Smooth muscle cell (in vitro differentiated cells): ENCODE measurements around the gene RETREG1. TPM values are rescaled to one million over a fixed set of nuclear protein-coding genes. Genes with fewer than 3 reads are reported as not detected.
"Not testable (repeated sequence)": the region's sequence is repeated elsewhere in the genome, so short reads cannot be mapped to it uniquely, and the experiment has no call there.

Source experiments
- DNase-seq: peaks from one replicate; lab custom pipeline; 2025; ENCODE audit not compliant: unreplicated experiment; lab: John Stamatoyannopoulos, UW
- H2AFZ ChIP-seq: fragments of 200-600 bp; sonication (generic); 2 replicates; pipeline ENCODE4 v1.6.0; 2016; ENCODE audit warnings: antibody characterized with exemption, low read depth, mild to moderate bottlenecking
- H3F3A ChIP-seq: fragments of 200-600 bp; sonication (generic); 2 replicates; pipeline ENCODE4 v1.6.0; 2017; ENCODE audit warnings: antibody characterized with exemption, low read depth
- H3K27ac ChIP-seq: fragments of 200-600 bp; sonication (generic); 2 replicates; pipeline ENCODE4 v1.5.1; 2016; ENCODE audit warnings: low read depth, mild to moderate bottlenecking
- H3K27me3 ChIP-seq: fragments of 200-600 bp; sonication (generic); 2 replicates; pipeline ENCODE4 v1.6.1; 2016; ENCODE audit warnings: low read depth, mild to moderate bottlenecking
- H3K36me3 ChIP-seq: fragments of 200-600 bp; sonication (generic); 2 replicates; pipeline ENCODE4 v1.5.1; 2016; ENCODE audit warnings: low read depth
- H3K4me1 ChIP-seq: fragments of 200-600 bp; sonication (generic); 2 replicates; pipeline ENCODE4 v1.5.1; 2016; ENCODE audit warnings: low read depth
- H3K4me2 ChIP-seq: fragments of 200-600 bp; sonication (generic); 2 replicates; pipeline ENCODE4 v1.6.0; 2016; ENCODE audit warnings: mild to moderate bottlenecking
- H3K4me3 ChIP-seq: fragments of 200-600 bp; sonication (generic); 2 replicates; pipeline ENCODE4 v1.5.1; 2016; ENCODE audit warnings: mild to moderate bottlenecking
- H3K79me2 ChIP-seq: fragments of 200-600 bp; sonication (generic); 2 replicates; pipeline ENCODE4 v1.6.0; 2016; ENCODE audit warnings: low read depth, mild to moderate bottlenecking
- H3K9ac ChIP-seq: fragments of 200-600 bp; sonication (generic); 2 replicates; pipeline ENCODE4 v1.6.0; 2016; ENCODE audit warnings: low read depth
- H3K9me3 ChIP-seq: fragments of 200-600 bp; sonication (generic); replicated peaks from 2 replicates; pipeline ENCODE4 v1.5.1; 2016; ENCODE audit warnings: low read depth
- H4K20me1 ChIP-seq: fragments of 200-600 bp; sonication (generic); 2 replicates; pipeline ENCODE4 v1.6.0; 2016; ENCODE audit warnings: low read depth
- CTCF ChIP-seq: fragments of 200-600 bp; sonication (generic); IDR thresholded peaks from 2 replicates; pipeline ENCODE4 v1.5.1; 2017; ENCODE audit warnings: borderline replicate concordance, mild to moderate bottlenecking, antibody characterized with exemption; ENCODE audit not compliant: insufficient read depth, poor library complexity, severe bottlenecking
- WGBS: methylation state at CpG from one replicate; pipeline ENCODE4 v1.1.7; 2016; ENCODE audit warnings: low lambda C conversion rate; 5-methylcytosine and 5-hydroxymethylcytosine counted together
- polyA plus RNA-seq: library from polyadenylated mRNA; unstranded; fragments of >200 nt; fragmentation: Nextera tagmentation; extraction: Ambion mirVana; gene quantifications from 2 replicates; pipeline ENCODE4 v1.2.1, GENCODE V29; 2016
- total RNA-seq: library from RNA; depleted of rRNA; stranded (reverse); fragments of >200 nt; gene quantifications from 2 replicates; pipeline ENCODE4 v1.2.3, GENCODE V29; 2014

Gene RETREG1
- total and polyA plus RNA-seq, 2 experiments from 2014 or later: 0.19 to 4.4 TPM

GRCh38 chr5:16659536-16659935 lies 42.7 kb upstream of the RETREG1 start:
- Histone ChIP-seq H2AFZ (no peak overlapping the region), H3K4me2 (peak overlapping the region; percentile 65), H3K9me3 (no peaks in the 10 kb centered on the region), H3K9ac (no peak overlapping the region), H3K79me2 (no peaks in the 10 kb centered on the region), H3K4me3 (no peak overlapping the region), H3K27me3 (no peaks in the 10 kb centered on the region), H3K4me1 (no peaks in the 10 kb centered on the region), H3F3A (peaks cover 14% of the 10 kb centered on the region), H3K36me3 (no peaks in the 10 kb centered on the region), H4K20me1 (peaks cover 8% of the 10 kb centered on the region), H3K27ac (peak overlapping the region; percentile 79)
- no peak for DNase-seq
- WGBS: 14% methylated on average over 1 of the region's 1 CpG
- no peak for TF ChIP-seq CTCF

GRCh38 chr5:16656561-16657191 lies 39.9 kb upstream of the RETREG1 start:
- Histone ChIP-seq H3K27me3 (no peaks in the 10 kb centered on the region), H3K79me2 (no peaks in the 10 kb centered on the region), H3K4me3 (no peak overlapping the region), H3K27ac (no peak overlapping the region), H3K9ac (no peak overlapping the region), H3K36me3 (no peaks in the 10 kb centered on the region), H3K4me1 (no peaks in the 10 kb centered on the region), H3K4me2 (no peak overlapping the region), H3K9me3 (no peaks in the 10 kb centered on the region), H4K20me1 (no peaks in the 10 kb centered on the region), H3F3A (peaks cover 6% of the 10 kb centered on the region), H2AFZ (no peak overlapping the region)
- DNase-seq: no peak
- TF ChIP-seq CTCF: no peak
- 53% methylated on average over 2 of the region's 2 CpGs for WGBS

- no peak for TF ChIP-seq CTCF
- Histone ChIP-seq H3K9ac (no peak overlapping the region), H3K4me3 (no peak overlapping the region), H4K20me1 (no peaks in the 10 kb centered on the region), H3K27me3 (no peaks in the 10 kb centered on the region), H3K79me2 (no peaks in the 10 kb centered on the region), H3K36me3 (no peaks in the 10 kb centered on the region), H3K4me1 (no peaks in the 10 kb centered on the region), H3K9me3 (no peaks in the 10 kb centered on the region), H3K27ac (no peak overlapping the region), H3F3A (no peaks in the 10 kb centered on the region), H3K4me2 (no peak overlapping the region), H2AFZ (no peak overlapping the region)
- 72% methylated on average over 6 of the region's 6 CpGs for WGBS
- no peak for DNase-seq
Observed at GRCh38 chr5:16654647-16655334, 38.0 kb upstream of the RETREG1 start.

- not testable (repeated sequence) for H4K20me1 ChIP-seq, H3K27me3 ChIP-seq, H3K4me3 ChIP-seq, H3F3A ChIP-seq, H3K36me3 ChIP-seq, H2AFZ ChIP-seq, H3K4me1 ChIP-seq, DNase-seq, H3K79me2 ChIP-seq, H3K9me3 ChIP-seq, H3K27ac ChIP-seq, H3K4me2 ChIP-seq, H3K9ac ChIP-seq
- 93% methylated on average over 8 of the region's 8 CpGs for WGBS
Observed at GRCh38 chr5:16648739-16649138, 31.9 kb upstream of the RETREG1 start.
